Ammon's horn (tissue), 1 donor: ENCODE data around the gene PAH.
"Not testable (repeated sequence)": the region's sequence is repeated elsewhere in the genome, so short reads cannot be mapped to it uniquely, and the experiment has no call there.

Experiments
- DNase-seq: peaks from one replicate; pipeline ENCODE4 v3.0.0-alpha.2; 2016; ENCODE audit warnings: low spot score

The PAH gene

DNA sequence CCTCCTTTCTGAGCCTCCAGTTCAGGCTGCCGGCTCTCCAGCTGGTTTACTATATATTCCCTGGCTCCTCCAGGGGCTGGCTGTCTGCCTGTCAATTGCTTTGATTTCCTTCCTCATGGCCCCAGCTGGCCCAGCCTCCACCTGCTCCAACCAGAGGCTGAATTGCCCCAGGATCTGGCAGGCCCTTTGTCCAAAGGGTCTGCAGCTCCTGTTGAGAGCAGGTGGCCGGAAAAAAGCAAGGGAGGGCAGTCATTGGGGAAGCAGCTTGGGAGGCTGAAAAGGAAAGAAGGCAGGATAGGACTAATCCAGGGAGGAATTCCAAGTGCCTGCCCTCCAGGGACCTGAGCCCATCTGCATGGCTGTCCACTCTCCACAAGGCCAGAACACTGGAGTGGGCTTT is 25.3 kb downstream of the PAH start:
- DNase-seq, result no peak

DNA sequence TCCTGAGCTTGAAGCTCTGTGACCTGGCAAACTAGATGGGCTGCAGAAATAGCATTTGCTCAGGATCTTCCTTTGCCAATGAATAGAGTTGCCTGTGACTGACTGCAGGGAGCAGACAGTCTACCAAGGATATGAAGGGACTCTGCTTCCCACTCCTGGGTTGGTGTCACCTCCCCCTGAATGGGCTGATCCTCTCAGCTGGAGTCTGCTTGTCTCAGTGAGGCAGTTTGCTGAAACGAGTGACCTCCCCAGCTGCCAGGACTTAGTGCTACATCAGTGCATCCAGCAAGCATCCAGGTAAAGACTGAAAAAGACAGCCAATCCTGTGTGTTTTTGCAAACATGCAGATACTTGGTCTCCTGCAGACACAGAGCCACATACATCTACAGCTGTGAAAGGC is 28.5 kb downstream of the PAH start:
- DNase-seq, result no peak

DNA sequence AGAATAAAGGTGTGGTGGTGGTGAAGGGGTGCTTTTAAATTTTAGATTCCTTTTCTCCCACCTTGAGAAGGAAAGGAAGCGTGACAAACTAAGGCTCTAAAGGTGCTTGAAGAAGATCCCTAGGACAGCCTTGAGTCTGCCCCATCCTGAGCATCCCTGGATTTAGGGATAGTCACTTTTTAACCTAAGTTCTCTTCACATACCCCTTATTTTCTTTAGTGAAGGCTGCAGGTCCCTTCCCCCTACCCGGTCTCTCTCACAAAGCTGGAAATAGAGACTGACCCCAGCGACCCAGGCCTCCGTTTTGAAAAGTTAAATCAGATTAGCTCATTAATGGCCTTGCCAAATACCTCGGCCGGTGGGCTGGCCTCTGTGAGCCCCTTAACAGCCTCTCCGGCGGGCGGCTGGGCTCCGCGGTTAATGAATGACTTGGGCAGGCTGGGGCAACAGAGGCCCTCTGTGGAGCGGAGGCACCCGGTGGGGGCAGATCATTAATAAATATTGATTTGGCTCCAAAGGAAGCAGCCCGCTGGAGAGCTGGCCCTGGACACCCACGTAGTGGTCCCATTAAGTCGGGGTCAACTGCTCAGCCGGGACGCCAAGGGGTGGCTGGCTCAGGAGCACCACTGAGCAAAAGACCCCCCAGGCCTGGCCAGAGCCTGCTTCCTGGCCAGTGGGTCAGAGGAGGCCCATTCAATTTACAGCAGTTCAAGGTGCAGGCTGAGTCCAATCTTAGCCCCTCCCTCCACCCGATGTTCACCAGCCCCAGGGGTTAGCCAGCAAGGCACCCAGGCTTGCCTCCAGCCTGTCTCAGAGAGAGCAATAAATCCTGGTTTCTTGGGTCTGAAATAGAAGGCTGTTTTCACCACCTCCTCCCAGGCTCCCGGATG is 31.8 kb downstream of the PAH start:
- DNase-seq, result no peak

GRCh38 chr12:102883204-102883799 is 33.7 kb downstream of the PAH start:
- peak; percentile 75 for DNase-seq

DNA sequence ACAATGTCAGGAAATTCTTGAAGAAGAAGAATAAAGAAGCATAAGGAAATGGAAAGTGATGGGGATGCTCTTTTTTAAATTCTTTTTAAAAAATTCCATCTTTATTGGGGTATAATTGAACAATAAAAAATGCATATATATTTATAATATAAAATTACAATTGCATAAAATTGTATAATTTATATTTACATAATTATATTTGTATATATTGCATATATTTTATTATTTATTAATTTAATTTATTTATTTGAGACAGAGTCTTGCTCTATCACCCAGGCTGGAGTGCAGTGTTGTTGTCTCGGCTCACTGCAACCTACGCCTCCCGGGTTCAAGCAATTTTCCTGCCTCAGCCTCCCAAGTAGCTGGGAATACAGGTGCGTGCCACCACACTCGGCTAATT is 36.3 kb downstream of the PAH start:
- DNase-seq, result no peak

- peak; percentile 85 for DNase-seq
These were observed 37.8 kb downstream of the PAH start for GRCh38 chr12:102879144-102879763.

DNA sequence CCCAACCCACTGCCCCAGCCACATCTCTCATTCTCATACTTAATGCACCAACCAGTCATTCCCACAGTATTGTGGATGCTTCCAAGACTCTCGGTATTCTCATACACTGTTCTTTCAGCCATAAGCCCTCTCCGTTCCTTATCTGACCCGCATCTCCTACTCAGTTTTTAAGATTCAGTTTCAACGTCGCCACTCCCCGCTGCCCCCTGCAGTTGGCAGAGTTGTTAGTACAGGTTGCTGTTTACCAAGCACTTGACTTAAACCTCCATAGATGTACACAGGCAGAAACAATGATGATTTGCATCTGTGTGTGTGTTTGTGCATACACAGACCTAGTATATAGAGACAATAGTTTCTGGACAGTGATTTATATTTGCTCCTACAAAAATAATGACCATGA is 40.2 kb downstream of the PAH start:
- no peak for DNase-seq

GRCh38 chr12:102874819-102875218 is 42.2 kb downstream of the PAH start:
- peak; percentile 34 for DNase-seq

DNA sequence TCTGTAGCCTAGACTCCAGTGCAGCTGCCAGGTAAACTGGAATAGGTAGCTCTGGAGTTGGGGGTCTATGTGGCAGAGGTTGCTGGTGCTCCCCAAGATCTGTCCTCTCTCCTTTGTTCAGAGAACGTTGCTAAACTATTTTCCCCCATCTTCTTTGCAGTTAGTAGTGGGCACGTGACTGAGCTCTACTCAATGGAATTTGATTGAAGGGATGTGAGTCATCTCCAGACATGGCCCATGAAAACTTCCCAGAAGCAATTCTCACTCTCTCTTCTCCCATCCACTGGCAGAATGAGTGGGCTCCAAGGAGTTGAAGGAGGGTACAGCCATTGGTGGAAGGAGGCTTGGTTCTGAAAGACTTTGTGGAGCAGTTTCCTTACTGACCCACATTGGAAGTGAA is 44.0 kb downstream of the PAH start:
- no peak for DNase-seq

GRCh38 chr12:102871014-102871413 is 46.0 kb downstream of the PAH start:
- DNase-seq, result no peak

DNA sequence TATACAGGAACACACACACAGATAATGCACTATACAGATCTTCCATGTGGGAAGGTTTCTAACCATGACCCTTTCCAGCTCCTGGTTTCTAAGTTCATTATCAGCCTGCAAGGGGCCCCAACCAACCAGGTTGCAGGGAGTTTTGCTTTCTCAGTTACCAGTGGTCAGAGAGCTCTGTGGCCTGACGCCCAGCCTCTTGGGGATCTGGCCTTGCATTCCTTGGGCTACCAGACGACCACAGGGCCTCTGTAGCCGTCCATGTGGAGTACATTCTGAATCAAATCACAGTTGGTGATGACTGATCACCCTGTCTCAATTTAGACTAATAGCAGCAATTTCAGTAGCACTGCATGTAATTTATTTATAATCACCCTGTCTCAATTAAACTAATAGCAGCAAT is 47.5 kb downstream of the PAH start:
- no peak for DNase-seq

- DNase-seq, result no peak
These were observed 51.0 kb downstream of the PAH start for GRCh38 chr12:102865821-102866615.

- DNase-seq, result no peak
These were observed 54.6 kb downstream of the PAH start for GRCh38 chr12:102862486-102862885.

DNA sequence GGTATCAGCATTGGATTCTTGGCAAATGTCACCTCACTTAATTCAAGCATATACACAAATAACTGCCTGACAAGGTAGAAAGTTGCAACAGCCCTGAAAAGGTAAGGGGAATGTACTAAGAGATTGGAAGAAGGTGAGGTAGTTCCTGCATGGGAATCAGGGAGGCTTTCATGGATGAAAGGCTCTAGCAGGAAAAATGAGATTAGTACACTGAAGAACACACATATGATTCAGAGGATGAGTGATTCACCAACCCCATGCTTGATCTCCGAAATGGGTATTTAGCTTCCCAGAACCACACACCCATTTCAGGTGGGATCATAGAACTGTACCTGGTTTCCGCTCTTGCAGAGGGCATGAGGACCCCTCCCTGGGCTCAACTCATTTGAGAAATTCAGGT is 65.8 kb downstream of the PAH start:
- no peak for DNase-seq

GRCh38 chr12:102849722-102850447 is 67.2 kb downstream of the PAH start:
- DNase-seq, result no peak

DNA sequence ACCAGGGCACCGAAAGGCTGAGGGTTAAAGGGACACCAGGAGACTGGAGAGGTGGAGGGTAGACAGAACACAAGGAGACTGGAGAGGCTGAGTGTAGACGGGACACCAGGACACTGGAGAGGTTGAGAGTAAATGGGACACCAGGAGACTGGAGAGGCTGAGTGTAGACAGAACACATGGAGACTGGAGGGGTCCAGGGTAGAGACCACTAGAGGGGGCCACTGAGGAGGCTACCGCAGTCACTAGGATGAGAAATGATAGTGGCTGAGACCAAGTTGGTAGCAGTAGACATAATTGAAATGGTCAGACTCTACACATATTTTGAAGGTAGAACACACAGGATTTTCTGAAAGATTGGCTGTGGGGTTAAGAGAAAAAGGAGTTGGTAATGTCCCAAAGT is 68.2 kb downstream of the PAH start:
- DNase-seq, result no peak

- DNase-seq, result no peak
These were observed 69.9 kb downstream of the PAH start for GRCh38 chr12:102847131-102847530.

- DNase-seq, result no peak
These were observed 83.2 kb downstream of the PAH start for GRCh38 chr12:102833687-102834441.

- not testable (repeated sequence) for DNase-seq
These were observed 84.2 kb downstream of the PAH start for GRCh38 chr12:102832826-102833225.

- no peak for DNase-seq
These were observed 92.7 kb downstream of the PAH start for GRCh38 chr12:102824218-102824835.

- DNase-seq, result no peak
These were observed 95.9 kb downstream of the PAH start for GRCh38 chr12:102821149-102821548.
